HG03097 (cell line): Measurements from ENCODE around the gene FOXQ1.

Experiments
- ATAC-seq: cut with Tn5 transposase; IDR thresholded peaks from one replicate; pipeline ENCODE4 v1.9.1; 2021; ENCODE audit not compliant: unreplicated experiment, low FRiP score

Gene FOXQ1

DNA sequence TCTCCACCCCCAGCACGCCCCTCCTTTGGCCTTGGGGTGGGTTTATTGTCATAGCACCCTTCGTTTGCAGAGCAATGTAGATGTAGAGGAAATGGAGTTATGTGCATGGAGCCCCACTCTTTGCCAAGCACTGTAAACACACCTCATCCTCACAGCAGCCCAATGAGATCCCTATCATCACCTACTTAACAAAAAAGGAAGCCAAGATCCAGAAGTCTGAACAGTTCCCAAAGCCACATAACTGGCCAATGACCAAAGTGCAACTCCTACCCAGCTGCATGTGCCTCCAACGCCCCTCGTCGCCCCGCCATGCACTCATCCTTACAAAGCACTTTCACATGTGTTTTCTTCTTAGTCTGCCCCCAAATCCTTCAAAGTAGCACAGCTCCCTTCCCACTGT is 21.8 kb upstream of the FOXQ1 start:
- no peak for ATAC-seq

GRCh38 chr6:1290805-1291204 is 21.1 kb upstream of the FOXQ1 start:
- ATAC-seq: no peak

- ATAC-seq: no peak
Measured at GRCh38 chr6:1291381-1291780, 20.5 kb upstream of the FOXQ1 start.

DNA sequence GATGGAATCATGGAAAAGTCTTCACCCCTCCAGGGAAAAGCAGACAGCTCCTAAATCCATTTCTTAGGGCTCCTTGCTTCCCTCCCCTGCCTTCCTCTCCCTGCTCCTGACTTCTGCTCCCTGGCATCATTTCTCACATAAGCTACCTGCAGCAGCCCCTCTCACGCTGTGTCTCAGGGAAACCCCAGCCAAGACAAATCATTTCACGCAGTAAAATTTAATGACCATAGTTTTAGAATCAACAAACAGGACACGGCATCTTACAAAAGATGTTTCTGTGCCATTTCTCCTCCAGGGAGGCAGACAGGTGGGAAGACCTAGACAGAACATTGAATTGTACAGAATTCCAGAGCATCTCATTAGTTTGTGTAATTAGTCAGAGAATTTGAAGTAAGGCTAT is 16.5 kb upstream of the FOXQ1 start:
- ATAC-seq: no peak

GRCh38 chr6:1296079-1296478 is 15.8 kb upstream of the FOXQ1 start:
- ATAC-seq: no peak

- ATAC-seq: no peak
Measured at GRCh38 chr6:1296542-1296941, 15.4 kb upstream of the FOXQ1 start.

DNA sequence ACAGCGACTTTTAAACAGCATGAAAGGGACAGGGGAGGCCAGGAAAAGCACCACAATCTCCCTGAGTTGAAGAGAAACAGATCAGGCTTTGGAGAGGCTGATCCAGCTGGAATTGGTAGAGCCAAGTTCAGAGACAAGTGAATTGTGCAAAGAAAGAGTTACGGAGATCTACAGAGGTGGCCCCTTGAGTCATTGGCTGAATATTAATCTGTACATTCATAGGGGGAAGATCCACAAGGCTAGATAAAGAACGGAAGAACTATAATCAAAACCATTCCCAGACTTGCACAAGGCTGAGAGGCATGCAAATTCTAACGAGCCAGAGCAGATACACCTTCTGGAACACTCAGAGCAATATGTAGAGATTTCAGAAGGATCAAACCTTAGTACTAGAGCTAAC is 14.2 kb upstream of the FOXQ1 start:
- no peak for ATAC-seq

- no peak for ATAC-seq
Measured at GRCh38 chr6:1298768-1299167, 13.1 kb upstream of the FOXQ1 start.

DNA sequence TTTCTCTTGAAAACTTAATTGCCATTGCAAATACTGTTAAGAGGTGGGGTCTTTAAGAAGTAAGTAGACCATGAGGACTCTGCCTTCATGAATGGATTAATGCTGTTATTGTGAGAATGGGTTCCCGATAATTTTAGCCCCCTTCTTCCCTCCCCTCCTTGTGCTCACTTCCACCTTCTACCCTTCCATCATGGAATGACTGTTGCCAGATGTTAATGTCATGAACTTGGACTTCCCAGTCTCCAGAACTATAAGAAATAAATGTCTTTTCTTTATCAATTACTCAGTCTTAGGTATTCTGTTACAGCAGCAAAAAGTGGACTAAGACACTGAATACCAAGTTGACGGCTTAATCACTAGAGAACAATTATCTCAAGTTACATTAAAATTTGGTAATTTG is 5.8 kb upstream of the FOXQ1 start:
- no peak for ATAC-seq

DNA sequence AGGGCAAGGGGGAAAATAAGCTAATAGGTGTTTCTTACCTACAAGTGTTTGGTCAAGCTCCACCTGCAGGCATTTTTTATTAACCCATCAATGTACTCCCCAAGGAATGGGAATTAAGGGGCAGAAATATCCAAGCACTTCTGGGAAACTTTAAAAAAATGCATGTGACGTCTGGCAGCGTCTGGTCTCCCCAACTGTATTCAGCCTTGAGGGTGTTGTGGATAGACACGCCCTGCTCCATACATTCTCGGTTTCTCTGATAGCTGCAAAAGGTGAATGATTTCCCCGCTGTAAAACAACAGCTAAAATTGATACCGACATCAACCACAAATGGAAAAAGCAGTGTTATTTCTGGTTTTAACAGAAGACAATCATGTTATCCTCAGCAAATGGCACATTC is 2.5 kb upstream of the FOXQ1 start:
- ATAC-seq: no peak

DNA sequence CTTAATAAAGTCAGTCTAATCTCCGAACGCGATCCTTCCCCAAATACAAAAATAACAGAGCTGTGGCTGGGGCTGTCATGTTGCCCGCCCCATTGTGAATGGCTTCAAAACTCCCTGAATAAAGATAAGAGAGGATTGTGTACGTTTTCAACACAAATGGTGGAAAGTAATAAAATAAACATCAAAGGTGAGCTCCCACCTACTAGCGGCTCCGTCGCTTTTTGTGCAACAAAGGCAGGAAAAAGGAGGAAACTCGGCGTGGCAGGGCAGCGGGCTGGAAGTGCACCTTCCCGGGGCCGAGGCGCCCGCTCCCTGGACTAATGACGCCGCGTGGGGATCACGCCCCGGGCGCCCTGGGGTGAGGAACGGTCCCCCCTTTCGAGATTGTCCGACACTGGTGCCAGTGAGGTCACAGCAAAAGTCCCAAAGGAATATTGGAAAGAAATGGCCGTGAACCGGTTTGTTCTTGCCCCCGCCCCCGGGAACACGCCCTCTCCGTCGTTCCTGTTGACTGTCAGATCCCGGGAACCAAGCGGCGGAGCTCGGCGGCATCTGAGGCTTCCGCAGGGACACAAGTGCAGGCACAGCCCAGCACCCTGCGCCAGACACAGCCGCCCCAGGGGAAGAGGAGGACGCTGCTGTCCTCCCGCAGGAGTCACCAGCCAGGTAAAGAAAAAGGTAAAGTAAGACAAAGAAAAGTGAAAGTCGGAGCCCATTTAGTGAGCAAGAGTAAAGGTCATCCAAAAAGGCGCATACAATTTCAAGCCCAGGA is 1.1 kb upstream of the FOXQ1 start:
- no peak for ATAC-seq

DNA sequence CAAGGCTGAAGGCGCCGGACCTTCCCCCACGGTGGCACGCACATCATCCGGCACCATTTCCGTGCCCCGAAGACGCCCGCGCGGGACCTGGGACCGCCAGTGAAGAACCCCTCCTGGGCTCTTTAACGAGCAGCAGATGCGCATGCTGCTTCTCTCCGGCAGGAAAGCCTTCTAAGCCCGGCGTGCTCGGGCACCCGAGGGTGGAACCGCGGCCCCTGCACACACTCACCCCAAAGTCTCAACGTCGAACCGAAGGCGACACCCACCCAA is 240 bp downstream of the FOXQ1 start:
- no peak for ATAC-seq

DNA sequence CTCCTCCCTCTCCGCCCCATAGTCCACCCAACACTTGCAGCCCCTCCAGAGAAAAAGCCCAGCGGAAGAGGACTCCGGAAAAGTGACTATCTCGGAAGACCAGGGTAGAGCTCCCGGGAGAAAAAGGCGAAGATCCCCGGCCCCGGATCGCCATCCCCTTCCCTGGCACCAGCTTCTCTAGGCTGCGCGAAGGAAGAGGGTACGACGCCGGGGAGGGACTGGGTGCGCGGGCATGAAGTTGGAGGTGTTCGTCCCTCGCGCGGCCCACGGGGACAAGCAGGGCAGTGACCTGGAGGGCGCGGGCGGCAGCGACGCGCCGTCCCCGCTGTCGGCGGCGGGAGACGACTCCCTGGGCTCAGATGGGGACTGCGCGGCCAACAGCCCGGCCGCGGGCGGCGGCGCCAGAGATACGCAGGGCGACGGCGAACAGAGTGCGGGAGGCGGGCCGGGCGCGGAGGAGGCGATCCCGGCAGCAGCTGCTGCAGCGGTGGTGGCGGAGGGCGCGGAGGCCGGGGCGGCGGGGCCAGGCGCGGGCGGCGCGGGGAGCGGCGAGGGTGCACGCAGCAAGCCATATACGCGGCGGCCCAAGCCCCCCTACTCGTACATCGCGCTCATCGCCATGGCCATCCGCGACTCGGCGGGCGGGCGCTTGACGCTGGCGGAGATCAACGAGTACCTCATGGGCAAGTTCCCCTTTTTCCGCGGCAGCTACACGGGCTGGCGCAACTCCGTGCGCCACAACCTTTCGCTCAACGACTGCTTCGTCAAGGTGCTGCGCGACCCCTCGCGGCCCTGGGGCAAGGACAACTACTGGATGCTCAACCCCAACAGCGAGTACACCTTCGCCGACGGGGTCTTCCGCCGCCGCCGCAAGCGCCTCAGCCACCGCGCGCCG is 822 bp downstream of the FOXQ1 start:
- no peak for ATAC-seq

DNA sequence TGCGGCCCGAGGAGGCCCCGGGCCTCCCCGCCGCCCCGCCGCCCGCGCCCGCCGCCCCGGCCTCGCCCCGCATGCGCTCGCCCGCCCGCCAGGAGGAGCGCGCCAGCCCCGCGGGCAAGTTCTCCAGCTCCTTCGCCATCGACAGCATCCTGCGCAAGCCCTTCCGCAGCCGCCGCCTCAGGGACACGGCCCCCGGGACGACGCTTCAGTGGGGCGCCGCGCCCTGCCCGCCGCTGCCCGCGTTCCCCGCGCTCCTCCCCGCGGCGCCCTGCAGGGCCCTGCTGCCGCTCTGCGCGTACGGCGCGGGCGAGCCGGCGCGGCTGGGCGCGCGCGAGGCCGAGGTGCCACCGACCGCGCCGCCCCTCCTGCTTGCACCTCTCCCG is 1.5 kb downstream of the FOXQ1 start:
- no peak for ATAC-seq

- no peak for ATAC-seq
Measured at GRCh38 chr6:1313767-1314503, 2.0 kb downstream of the FOXQ1 start.

- no peak for ATAC-seq
Measured at GRCh38 chr6:1314617-1315016, 2.7 kb downstream of the FOXQ1 start.

- no peak for ATAC-seq
Measured at GRCh38 chr6:1315201-1315559, 3.3 kb downstream of the FOXQ1 start.

DNA sequence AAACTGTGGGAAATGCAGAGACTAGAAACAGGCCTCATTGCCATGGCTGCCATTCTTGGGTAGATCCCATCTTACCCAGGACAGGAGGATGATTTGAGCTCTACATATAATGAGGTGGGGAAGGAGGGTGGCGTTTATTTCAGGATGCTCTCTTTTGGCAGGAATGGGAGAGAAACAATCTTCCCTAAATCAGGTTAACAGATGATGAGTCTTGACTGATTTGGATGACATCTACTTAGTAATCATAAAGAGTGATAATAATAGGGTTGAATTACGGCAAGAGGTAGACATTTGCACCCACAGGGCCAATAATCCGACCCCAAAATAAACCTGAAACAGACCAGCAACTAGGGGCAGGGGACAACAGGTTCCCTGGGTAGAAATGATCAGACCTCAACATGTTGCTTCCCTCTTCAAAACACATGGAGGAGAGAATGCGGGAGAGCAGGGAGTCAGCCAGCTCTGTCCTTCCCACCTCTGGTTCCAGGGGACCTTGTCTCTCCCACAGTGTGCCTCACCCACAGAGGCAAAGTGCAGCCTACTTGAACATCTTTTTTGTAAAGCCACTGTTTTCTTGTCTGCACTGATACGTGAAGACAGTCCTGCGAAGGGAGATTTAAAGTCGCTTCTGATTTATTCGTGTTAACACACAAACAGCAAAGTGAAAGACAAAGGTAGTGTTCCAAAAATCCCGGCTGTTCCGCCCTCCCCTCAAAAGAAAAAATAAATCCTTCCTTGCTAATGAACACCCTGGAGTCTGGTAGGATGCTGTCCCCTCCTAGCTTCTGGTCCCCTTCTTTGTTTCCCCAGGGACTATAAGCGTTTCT is 3.9 kb downstream of the FOXQ1 start:
- no peak for ATAC-seq

DNA sequence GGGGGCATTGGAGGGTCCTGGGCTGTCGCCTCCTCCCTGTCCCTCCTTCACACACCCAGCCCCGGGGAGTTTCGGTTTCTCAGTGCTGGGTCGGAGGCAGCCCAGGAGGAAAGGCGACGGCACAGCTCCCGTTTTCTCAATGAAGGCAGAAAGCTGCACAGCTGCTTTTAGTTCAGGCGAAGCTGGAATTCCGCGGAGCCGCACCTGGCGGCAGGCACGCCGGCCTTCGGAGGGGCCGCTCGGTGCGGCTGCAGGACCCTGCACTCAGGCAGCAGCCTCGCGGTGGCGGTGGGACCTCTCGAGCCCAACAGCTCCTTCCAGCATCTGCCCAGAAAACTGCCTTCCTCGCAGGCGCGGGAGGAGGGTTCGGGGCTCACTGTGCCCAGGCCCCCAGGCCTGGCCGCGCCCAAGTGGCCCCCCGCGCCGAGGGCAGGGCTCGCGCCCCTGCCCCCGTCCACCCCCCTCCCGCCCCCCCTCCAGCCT is 4.6 kb downstream of the FOXQ1 start:
- ATAC-seq: no peak

GRCh38 chr6:1317302-1317815 is 5.5 kb downstream of the FOXQ1 start:
- no peak for ATAC-seq
